Ishikawa (cell line): ENCODE measurements around the gene ESPNL.

ENCODE experiments used
- CEBPB ChIP-seq: IDR thresholded peaks from 2 replicates; pipeline ENCODE4 v1.6.1; 2012
- CREB1 ChIP-seq: IDR thresholded peaks from 2 replicates; pipeline ENCODE4 v1.6.1; 2012; ENCODE audit warnings: low read depth
- EGR1 ChIP-seq: IDR thresholded peaks from 2 replicates; pipeline ENCODE4 v1.6.1; 2012
- EP300 ChIP-seq: IDR thresholded peaks from 2 replicates; pipeline ENCODE4 v1.6.1; 2012; ENCODE audit warnings: borderline replicate concordance
- FOXM1 ChIP-seq: IDR thresholded peaks from 2 replicates; pipeline ENCODE4 v1.6.1; 2012; ENCODE audit warnings: low read depth, borderline replicate concordance
- MAX ChIP-seq: IDR thresholded peaks from 2 replicates; pipeline ENCODE4 v1.6.1; 2012
- NFIC ChIP-seq: IDR thresholded peaks from 2 replicates; pipeline ENCODE4 v1.6.1; 2012
- RAD21 ChIP-seq: IDR thresholded peaks from 2 replicates; pipeline ENCODE4 v1.6.1; 2012; ENCODE audit warnings: low read depth
- REST ChIP-seq: IDR thresholded peaks from 2 replicates; pipeline ENCODE4 v1.6.1; 2012; ENCODE audit warnings: low read depth, mild to moderate bottlenecking
- TAF1 ChIP-seq: IDR thresholded peaks from 2 replicates; pipeline ENCODE4 v1.6.1; 2012; ENCODE audit warnings: low read depth, mild to moderate bottlenecking
- TCF12 ChIP-seq: IDR thresholded peaks from 2 replicates; pipeline ENCODE4 v1.6.1; 2012; ENCODE audit warnings: low read depth
- USF1 ChIP-seq: IDR thresholded peaks from 2 replicates; pipeline ENCODE4 v1.6.1; 2012
- YY1 ChIP-seq: IDR thresholded peaks from 2 replicates; pipeline ENCODE4 v1.6.1; 2012; ENCODE audit warnings: low read depth
- ZBTB7A ChIP-seq: IDR thresholded peaks from 2 replicates; pipeline ENCODE4 v1.6.1; 2012; ENCODE audit warnings: low read depth

ESPNL gene

GRCh38 chr2:238130111-238130695 lies 30.1 kb downstream of the ESPNL start:
- TF ChIP-seq NFIC, result no peak
- no peak for TF ChIP-seq EP300
- TF ChIP-seq RAD21, result no peak
- no peak for TF ChIP-seq MAX
- no peak for TF ChIP-seq USF1
- TF ChIP-seq TCF12, result no peak

- TF ChIP-seq CREB1 (no peak), CEBPB (no peak), TAF1 (no peak), YY1 (no peak), FOXM1 (no peak), EP300 (no peak), RAD21 (no peak)
Measured at GRCh38 chr2:238130696-238131628, 30.8 kb downstream of the ESPNL start.

- no peak for TF ChIP-seq NFIC
- no peak for TF ChIP-seq USF1
- TF ChIP-seq RAD21, result no peak
Measured at GRCh38 chr2:238131761-238132462, 31.8 kb downstream of the ESPNL start.

- TF ChIP-seq REST (no peak), EGR1 (no peak), TAF1 (no peak), USF1 (no peak), ZBTB7A (no peak), MAX (no peak), FOXM1 (no peak), TCF12 (no peak)
Measured at GRCh38 chr2:238132463-238133450, 32.6 kb downstream of the ESPNL start.

- TF ChIP-seq EGR1, result no peak
Measured at GRCh38 chr2:238133499-238134392, 33.6 kb downstream of the ESPNL start.

- TF ChIP-seq YY1 (no peak), CEBPB (no peak), REST (no peak), RAD21 (no peak), TCF12 (no peak)
Measured at GRCh38 chr2:238134393-238134785, 34.2 kb downstream of the ESPNL start.
